HT1080 (cell line): ENCODE data around the gene UMAD1. TPM values are rescaled to one million over a fixed set of nuclear protein-coding genes. Genes with fewer than 3 reads are reported as not detected.

Experiments
- DNase-seq: peaks from one replicate; pipeline ENCODE4 v3.0.0-alpha.2; 2015; ENCODE audit warnings: low read depth
- small RNA-seq: library from RNA; depleted of rRNA; stranded (forward); fragments of <200 nt; gene quantifications from one replicate; pipeline ENCODE3, GENCODE V24; 2014
- total RNA-seq: library from RNA; depleted of rRNA; stranded (reverse); fragments of >200 nt; shearing (Covaris generic); gene quantifications from 2 replicates; pipeline ENCODE4 v1.2.3, GENCODE V29; 2014; rRNA removed

UMAD1 gene
- total RNA-seq, 1 experiment from 2014 or later = 6.5 TPM

- no peak for DNase-seq
These were observed 279.5 kb downstream of the UMAD1 start for GRCh38 chr7:7920056-7920455.

GRCh38 chr7:7920481-7920880, 279.9 kb downstream of the UMAD1 start:
- no peak for DNase-seq

GRCh38 chr7:7921830-7922229, 281.3 kb downstream of the UMAD1 start:
- DNase-seq = no peak

- DNase-seq = no peak
These were observed 282.3 kb downstream of the UMAD1 start for GRCh38 chr7:7922684-7923385.

GRCh38 chr7:7923818-7924217, 283.3 kb downstream of the UMAD1 start:
- DNase-seq = no peak

GRCh38 chr7:7924303-7924702, 283.8 kb downstream of the UMAD1 start:
- no peak for DNase-seq

Small RNA genes within 50 kb of the gene (small RNA-seq; reads per million reads assigned to genes)
- gene RNU6-534P = not detected

Other genes with a start within 250 kb of the UMAD1 start
- not detected in 2 replicates for gene COL28A1, start 104.9 kb upstream of the UMAD1 start, total RNA-seq
- 24.0 and 25.9 TPM in 2 replicates for gene MIOS, start 73.9 kb upstream of the UMAD1 start, total RNA-seq
- gene RPA3, start 77.9 kb downstream of the UMAD1 start, total RNA-seq = 45.0 and 56.6 TPM in 2 replicates